ENCODE measurements around the gene DHRS4.

DHRS4 gene

DNA sequence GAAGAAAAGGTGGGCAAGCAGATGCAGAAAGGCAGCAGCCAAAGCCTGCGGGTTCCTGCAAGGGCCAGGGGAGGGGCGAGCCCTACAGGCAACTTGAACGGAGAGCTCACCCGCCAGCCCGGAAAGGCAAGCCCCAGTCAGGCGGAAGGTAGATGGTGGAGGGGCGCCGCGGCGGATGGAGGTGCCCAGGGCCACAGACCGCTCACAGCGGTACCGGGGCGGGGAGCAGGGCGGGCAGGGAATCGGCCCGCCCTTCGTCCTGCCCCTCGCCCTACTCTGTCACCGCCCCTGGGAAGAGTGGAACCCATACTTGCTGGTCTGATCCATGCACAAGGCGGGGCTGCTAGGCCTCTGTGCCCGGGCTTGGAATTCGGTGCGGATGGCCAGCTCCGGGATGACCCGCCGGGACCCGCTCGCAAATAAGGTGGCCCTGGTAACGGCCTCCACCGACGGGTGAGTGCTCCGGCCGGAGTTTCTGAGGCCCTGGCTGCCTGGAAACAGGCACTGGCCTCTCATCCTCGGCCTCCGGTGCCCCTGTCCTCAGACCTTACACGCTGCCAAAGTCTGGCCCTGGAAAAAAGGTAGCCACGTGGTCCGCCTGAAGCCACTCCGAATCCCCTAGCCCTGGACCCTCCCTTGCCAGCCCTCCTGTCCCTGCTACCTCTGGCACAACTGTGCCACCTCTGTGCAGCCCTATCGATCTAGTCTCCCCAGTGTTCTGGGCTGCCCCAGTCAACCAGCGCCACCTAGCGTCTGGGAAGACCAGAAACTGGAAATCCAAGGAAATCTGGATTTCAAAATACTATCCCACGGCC lies at the start of gene DHRS4:
TSS of gene DHRS4 (plus strand) at position 307 of the 815 bp plus-strand sequence. CDS start at position 326, 19 bp downstream.
- DNase-seq, result peak; percentile 75

DNA sequence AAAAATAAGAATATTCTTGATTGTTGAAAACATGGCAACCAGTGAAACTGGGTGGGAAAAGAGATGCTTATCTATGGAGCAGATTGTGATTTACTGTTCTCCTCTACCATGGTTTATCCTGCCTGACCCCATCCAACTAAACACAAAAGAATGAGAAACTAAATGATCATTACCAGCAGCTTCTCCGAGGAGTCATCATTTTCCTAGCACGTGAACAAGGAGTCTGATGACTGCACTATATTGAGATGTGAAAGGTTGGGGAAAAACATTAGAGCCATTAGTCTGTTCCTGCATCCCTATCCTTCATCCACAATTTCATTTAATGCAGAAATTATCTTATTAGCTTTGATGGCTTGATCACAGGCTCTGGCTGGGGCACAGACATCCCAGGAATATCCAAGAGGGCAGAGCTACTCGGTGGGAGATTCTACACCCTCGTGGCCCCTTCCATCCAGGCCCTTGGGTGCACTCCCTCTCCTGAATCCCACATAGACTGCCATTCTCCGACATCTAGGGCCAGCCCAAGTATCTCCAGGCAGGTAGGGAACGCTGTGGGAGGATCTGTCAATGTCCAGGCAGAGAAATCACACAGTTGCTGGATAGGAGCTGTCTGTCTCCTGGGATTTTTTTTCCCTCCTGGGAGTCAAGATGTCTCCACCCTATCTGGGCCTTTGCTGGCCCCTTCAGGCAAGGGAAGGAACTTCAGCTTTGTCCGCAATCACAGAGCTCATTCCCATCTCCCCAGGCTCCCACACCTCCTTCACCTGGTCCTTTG lies 43.3 kb upstream of the DHRS4 start:
- no peak for DNase-seq

DNA sequence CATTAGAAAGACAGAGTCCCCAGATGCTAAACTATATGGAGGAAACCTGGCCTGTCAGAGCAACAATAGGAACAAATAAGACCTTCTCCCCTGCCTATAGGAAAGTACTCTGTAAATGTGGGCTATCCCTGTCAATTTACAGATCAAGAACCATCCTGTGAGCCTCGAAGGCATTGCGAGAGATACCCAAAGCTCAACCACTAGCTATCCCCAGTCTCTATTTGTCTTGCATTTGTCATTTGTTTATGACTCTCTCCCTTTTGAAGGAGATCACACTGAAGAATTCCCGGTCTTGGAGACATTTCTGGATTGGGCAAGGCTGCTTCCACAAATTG lies 42.7 kb upstream of the DHRS4 start:
- DNase-seq, result no peak

DNA sequence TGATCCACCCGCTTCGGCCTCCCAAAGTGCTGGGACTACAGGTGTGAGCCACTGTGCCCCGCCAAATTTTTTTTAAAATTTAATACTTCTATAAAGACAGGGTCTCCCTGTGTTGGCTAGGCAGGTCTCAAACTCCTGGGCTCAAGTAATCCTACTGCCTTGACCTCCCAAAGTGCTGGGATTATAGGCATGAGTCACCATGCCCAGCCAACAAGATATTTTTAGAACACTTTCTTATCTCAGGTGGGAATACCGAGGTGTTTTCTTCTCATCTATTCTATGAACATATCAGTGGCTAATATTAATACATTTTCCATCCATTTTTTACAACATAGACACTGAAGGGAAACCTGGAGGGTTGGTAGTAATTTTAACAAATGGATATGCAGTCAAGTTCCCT lies 38.0 kb upstream of the DHRS4 start:
- DNase-seq, result no peak

DNA sequence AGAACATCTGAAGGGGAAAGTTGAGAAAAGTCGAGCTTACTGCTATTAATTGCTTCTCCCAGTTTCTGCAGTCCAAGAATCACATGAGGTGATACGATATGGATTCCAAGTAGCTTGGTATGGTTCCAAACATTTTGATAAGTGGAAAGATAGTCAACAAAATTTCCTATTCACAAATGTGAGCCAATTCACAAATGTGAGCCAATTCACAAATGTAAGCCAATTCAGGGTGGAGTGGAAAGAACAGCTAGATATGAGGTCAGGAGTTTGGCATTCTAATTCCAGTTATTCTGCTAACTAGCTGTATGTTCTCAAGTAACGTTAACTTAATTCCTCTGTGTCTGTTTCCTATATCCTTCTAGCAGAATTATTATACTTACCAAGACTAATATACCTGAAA lies 37.6 kb upstream of the DHRS4 start:
- no peak for DNase-seq

DNA sequence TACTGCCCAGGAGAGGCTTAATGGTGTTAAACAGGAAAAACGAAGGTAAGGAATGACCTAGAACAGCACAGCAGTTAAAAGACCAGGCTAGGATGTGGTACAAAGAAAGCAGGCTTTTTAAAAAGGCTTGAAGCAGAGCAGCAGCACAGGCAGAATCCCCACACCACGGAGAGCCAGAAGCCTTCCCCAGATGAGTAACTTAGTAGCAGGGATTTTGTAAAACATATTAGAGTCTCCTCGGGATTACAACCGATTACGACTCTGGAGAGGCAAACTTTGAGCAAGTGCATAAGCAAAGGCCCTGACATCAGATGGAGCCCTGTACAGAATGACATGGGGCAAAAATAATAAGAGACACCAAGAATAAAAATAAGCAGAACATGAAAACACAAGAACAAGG lies 37.1 kb upstream of the DHRS4 start:
- no peak for DNase-seq

DNA sequence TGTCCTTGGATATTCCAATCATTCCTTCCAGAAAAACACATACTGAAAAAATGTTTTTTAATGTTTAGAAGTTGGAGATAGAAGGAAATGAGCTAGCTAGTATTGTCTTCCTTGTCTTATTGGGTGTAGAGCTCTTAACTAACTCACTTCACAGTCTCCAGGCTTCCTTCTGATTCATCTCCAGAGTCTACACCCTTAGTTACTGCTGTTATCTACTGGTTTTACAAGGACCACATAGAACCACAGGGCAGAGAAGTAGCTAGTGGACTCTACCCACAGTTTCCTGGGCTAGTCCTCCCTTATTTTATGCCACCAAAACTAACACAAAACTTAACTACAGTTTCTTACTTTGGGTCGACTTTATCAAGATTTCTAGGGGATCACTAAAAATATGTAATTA lies 31.0 kb upstream of the DHRS4 start:
- no peak for DNase-seq

DNA sequence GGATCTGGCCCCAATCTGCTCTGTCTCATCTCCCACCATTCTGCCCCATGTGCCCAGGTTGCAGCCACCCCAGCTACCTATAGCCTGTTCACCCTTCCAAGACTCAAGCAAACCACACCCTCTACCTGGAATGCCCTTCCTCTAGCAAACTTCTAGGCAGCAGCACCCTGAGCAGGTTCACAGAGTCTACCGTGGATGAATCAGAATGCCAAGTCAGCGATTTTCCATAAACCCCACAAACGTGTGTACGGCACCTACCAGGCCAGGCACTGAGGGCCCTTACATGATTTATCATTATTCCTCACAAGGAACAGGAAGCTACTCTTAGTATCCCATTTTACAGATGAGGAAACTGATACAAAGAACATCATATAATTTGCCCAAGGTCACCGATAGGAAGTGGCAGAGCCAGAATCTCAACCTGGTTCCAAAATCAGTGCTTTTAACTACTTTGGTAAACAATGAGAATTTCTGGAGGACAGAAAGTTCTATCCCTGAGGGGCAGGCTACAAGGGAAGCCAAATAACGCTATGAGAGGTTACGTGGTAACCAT lies 28.0 kb upstream of the DHRS4 start:
- no peak for DNase-seq

DNA sequence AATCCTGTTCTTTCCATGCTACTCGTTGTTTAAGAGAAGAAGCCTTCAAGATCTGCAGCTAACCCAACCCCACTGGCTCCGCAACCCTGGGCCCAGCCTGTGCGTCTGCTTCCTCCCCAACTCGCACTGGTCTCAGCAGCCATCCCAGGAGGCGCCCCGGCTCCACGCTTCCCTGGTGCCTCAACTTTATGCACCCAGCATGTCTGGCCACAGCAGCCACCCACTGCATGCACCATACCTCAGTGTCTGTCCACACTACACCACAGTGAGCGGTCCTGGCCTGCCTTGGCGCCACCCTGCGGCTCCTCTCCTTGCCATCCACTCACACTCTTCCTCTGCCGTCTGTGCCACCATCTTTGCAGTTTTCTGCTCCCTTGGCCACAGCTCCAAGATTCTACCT lies 27.0 kb upstream of the DHRS4 start:
- DNase-seq, result no peak

DNA sequence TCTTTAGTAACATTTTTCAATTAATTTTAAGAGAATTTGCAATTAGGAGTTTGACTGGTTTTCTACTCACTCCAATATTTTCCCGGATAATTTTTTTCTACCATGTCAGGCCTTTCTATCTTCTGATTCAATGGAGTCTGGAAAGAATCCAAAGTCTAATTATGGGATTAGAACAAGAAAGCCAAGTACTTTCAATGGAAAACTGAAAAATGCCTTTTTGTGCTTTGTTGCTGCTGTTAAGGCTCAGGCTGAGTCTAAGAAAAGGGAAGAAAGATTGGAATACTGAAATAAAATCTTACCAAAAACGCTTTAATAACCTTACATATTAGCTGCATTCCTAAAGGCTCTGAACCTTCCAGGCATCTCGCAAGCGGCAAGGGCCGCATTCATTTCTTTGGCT lies 24.4 kb upstream of the DHRS4 start:
- DNase-seq, result no peak

DNA sequence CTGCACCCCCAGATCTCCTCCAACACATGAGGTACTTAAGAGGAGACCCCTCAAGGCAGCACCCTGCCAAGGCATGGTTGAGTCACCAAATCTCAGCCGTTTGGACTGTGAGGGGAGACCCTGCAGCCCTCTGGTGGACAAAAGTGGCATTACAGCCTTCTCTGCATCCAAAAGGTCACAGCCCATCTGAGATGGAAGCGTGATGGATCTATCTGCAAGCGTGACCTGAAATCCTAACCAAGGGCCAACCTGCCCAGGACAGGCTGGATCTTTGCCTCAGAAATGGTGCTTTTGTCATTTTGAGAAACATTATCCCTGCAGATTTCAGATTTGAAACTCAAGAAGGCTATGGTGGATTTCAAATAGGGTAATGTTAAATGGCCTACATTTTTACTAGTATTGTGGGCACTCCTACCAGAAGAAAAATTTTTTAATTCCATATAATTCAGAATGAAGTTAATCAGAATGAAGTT lies 23.7 kb upstream of the DHRS4 start:
- no peak for DNase-seq

DNA sequence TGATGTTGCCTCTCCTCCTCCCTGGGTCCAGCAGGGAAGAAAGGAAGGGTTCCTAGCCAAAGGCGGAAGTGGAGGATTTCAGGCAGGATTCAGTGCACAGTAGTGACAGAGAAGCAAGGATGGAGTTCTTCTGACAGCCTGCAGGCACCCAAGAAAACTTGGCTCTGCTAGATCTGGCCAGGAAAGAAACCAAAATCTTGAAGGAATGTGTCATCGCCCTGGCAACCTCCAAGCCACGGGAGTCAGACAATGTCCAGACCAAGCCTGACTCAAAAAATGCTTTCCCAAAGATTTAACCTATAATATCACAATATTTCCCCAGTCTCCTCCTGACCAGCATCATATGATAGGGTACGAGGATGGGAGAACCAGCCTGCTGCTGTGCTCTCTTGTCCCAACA lies 22.8 kb upstream of the DHRS4 start:
- no peak for DNase-seq

DNA sequence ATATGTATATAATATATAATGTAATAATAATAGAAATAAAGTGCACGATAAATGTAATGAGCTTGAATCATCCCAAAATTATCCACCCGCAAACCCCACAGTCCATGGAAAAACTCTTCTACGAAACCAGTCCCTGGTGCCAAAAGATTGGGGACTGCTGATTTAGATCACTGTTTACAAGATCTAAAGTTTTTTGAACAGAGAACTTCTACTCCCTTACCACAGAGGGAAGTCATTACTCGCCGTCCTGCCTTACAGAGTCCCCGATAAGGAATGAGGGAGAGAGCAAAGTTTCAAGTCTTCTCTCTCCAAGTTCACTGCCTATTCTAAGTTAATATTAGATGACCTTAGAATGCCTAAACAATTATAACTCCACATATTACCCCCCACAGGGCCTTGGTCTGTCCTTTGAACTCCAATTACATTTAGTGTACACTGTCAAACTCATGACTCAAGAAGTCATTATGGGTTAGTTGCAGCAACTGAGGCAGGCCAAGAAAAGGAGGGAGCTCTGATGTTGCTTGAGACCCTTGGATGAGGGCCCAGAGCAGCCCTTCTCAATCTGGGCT lies 21.8 kb upstream of the DHRS4 start:
- no peak for DNase-seq

DNA sequence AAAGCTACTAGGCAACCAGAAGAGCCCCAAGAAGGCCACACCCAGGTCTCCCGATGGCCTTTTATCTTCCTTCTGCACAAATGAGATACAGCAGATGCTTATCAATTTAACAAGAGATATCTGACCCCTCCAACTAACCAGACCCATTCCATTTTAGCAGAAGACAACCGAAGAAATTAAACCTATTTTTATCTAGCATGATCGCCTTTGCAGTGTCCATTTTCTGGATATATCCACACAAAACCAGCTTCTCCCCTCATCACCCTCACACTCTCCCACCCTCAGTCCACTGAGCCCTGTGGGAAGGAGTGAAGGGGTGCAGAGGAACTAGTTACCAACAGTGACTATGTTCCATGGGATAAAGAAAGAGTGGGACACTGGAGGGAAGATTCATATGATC lies 20.9 kb upstream of the DHRS4 start:
- DNase-seq, result no peak

DNA sequence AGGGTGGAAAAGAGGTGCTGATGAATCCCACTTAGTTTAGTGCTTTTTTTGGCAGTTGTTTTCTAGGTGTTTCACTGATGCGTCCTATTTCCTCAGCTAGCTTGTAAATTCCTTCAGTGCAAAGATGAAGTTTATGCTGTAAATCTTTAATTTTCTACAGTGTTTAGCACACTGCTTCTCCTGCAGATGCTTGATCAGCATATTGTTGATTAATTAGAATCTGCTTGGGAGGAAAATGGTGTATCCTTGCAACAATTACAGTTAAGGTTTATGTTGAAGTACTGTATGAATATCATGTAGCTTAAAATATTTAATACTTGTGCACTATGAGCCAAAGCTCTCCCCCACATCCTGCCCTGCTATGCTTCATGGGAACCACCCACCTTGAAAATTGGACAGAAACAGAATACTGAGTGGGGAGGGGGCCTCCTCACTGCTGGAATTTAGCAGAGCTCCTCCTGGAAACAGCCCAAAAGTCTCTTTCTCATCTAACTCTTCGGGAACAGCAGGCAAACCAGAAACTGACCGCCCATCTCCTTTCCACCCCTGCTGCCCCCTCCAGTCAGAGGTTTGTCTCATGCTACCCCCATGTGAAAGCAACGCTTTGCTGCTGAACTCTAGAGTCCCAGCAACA lies 20.3 kb upstream of the DHRS4 start:
- DNase-seq, result no peak

DNA sequence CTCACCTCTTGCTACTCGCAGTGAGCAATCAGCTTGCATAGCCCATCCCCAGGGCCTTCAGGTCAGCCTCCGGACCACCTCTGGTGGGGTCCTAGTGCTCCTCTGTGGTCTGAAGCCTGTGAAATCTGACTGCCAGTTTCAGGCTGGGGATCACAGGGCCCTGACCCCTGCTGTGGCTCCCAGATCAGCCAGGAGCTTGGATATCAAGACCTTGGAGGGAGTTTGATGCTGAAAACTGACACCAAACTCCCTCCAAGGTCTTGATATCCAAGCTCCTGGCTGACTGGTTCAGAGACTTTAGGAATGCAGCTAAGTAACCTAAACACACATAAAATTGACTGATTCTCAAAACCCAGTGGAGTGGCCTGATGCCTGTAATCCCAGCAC lies 19.8 kb upstream of the DHRS4 start:
- no peak for DNase-seq

DNA sequence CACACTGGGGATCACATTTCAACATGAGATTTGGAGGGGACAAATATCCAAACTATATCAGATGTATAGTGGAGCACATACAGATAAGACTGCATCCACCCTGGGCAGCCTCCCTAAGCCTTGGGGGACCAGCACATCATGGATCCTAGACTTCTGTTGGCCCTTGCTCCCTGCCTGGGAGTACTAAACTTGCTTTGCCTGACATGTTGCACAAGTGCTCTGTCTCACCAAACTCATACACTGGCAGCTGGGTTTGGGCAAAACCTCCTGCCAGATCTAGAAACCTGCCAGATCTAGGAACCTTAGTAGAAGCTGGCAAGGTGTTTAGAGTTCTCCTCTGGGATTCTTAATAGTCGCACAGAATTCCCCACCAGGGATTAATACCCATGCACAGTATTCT lies 18.4 kb upstream of the DHRS4 start:
- no peak for DNase-seq

DNA sequence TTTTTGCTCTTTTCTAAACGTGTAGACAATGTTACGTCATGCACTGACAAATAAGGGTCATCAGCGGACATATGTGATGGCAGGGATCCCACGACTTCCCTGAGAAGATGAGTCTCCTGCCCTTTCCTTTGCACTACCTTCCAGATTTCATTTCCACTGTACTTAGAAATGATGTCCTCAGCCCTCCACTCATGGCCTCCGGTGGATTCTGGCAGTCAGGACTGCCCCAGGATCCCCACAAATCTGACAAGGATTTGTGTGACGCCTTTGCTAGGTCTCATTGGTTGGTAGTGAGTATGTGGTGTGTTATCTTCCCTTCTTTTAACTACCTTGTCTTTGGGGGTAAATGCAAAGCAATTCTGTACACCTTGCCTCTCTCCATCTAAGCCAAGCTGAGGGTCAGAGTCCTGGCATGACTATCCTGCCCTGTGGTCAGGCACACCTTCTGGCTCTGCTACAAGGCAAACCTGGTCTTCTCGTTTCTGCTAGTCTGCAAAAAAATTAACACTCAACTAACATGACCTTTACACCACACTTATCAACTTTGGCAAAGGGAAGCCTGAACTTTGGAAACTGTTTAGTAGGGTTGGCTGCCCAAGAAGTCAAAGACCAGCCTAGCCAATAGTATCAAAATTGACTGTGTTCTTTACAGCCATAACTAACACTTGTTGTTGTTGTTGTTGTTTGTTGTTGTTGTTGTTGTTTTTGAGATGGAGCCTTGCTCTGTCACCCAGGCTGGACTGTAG lies 17.3 kb upstream of the DHRS4 start:
- no peak for DNase-seq

DNA sequence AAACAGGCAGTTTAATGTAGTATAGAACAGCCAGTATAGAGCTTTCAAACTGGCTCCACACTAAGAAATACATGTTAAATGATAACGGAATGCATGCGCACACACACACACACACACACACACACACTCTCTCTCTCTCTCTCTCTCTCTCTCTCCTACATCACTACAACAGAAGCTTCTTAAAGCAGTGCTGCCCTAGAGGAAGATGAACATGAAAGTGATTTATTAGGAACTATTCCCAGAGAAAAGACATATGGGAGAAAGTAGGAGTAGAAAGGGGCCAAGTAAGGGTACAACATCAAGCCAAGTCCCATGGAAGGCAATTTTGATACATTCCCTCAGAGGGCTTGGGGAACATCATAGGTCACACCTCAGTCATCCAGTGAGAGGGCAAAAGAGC lies 16.4 kb upstream of the DHRS4 start:
- DNase-seq, result no peak

DNA sequence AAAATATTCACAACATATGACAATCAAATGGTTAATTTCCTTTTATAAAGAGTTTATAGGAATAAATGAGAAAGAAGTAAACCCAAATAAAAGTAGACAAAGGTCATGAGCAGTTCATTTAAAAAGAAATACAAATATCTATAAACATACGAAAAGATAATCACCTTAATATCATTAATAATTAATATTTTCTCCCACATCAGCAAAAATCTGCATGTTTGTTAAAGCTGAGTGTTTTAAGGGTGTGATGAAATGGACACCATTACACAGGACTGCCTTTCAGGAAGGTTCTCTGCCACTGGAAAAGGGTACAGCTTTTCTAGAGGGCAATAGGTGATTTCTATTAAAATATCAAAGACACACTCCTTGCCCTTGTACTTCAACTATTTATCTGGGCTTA lies 14.7 kb upstream of the DHRS4 start:
- no peak for DNase-seq

DNA sequence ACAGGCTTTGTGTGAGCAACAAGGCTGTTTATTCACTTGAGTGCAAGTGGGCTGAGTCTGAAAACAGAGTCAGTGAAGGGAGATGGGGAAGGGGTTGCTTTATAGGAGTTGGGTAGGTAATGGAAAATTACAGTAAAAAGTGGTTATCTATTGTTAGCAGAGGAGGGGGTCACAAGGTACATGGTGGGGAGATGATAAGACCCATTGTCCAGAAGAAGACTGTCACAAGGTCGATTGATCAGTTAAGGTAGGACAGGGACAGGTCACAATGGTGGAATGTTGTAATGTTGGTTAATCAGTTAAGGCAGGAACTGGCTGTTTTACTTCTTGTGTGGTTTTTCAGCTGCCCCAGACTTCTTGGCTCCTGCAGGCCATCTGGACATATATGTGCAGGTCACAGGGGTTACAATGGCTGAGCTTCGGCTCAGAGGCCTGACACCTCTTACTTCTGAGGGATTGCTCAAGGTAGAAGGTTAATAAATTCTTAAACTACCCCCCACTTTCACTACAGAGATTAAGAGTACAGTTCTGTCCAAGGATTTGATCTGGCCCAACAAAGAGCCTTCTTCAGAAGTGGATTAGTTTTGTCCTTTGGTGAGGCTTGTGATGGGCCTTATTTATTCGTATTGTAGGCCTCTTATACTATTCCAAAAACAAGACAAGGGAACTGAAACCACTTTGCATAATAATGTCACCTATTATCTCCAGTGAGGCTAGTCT lies 13.8 kb upstream of the DHRS4 start:
- DNase-seq, result no peak

DNA sequence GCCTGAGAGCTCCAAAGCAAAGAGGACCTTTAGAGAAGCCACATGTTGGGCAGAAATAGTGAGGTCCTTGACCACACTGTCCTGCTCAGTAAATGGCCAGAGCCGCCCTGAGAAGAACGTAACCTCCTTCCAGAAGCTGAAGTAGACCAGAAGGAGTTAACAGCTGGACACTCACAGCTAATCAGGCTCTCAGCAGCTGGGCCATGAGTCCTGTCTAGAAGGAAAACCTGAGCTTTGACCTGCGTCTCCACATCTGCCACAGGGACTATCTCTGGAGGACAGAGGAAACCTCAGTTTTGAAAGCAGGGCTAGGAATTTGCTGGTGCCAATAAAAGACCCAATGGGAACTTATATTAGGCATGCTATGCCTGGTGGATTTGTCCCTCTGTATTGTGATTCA lies 12.3 kb upstream of the DHRS4 start:
- no peak for DNase-seq
